ENCODE data around the gene DCANP1.

DCANP1 gene

DNA sequence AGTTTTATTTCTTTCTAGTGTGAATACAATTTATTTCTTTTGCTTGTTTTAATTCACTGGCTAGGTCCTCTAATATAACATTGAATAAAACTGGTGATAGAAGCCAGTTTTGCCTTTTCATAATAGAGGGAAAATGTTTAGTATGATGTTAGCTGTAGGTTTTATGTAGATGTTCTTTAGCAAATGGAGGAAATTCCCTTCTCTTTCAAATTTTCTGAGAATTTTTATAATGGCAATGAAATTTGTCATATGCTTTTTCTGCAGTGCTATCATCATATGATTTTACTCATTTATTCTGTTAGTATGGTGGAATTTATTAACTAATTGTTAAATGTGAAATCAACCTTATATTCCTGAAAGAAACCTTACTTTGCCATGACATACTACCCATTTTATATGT is 30.1 kb downstream of the DCANP1 start:
- peaks cover 7 to 13% of the 10 kb centered on the region in 2 donors for H3K27me3 Mint-ChIP-seq
- H3K4me3 Mint-ChIP-seq, result no peak overlapping the region
- H3K27ac Mint-ChIP-seq, result no peak overlapping the region
- H3K36me3 Mint-ChIP-seq, result peaks cover 0 to 7% of the 10 kb centered on the region in 2 donors
- no peak for ATAC-seq (replicated peaks)
- no peak for DNase-seq
- H3K9me3 Mint-ChIP-seq, result peaks cover 5 to 8% of the 10 kb centered on the region in 2 donors
- H3K4me1 Mint-ChIP-seq, result no peaks in the 10 kb centered on the region

DNA sequence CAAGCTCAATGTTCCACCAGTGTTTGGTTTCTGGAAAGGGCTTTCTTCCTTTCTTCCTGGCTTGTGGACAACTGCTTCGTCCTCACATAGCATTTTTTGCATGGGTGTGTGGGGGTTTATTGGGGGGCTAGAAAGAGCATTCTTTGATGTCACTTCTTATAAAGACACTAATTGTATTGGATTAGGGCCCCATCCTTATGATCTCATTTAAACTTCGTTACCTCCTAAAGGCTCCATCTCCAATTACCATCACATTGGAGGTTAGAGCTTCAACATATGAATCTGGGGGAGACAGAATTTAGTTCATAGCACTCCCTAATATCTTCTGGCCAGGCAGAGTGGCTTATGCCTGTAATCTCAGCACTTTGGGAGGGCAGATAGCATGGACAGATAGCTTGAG is 42.1 kb downstream of the DCANP1 start:
- no peaks in the 10 kb centered on the region for H3K27me3 Mint-ChIP-seq
- no peak overlapping the region for H3K4me3 Mint-ChIP-seq
- peaks cover 5 to 6% of the 10 kb centered on the region in 2 donors for H3K4me1 Mint-ChIP-seq
- H3K27ac Mint-ChIP-seq, result no peak overlapping the region
- no peak for ATAC-seq (replicated peaks)
- no peak for DNase-seq
- H3K36me3 Mint-ChIP-seq, result no peaks in the 10 kb centered on the region
- H3K9me3 Mint-ChIP-seq, result peaks cover 0 to 3% of the 10 kb centered on the region in 2 donors

DNA sequence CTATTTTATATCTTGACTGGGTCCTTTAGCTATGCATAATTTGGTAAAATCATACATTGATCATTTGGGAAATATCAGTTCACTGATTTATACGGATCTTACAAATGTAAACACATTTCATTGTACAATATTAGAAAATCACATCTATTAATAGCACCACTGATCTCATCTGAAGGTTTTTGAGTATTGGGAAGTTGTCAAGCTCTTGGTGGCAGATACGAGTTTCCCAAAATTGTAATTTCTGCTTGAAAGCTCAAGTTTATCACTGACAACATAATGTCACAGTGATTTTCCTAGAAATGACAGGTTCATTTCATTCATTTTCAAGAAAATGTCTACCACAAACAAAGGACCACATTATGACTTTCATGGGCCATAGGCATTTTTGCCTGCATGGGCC is 45.1 kb downstream of the DCANP1 start:
- H3K27ac Mint-ChIP-seq, result no peak overlapping the region
- no peaks in the 10 kb centered on the region for H3K36me3 Mint-ChIP-seq
- DNase-seq (no peak), ATAC-seq (replicated peaks) (no peak)
- peaks cover 19 to 28% of the 10 kb centered on the region in 2 donors for H3K4me1 Mint-ChIP-seq
- no peaks in the 10 kb centered on the region for H3K27me3 Mint-ChIP-seq
- H3K9me3 Mint-ChIP-seq, result peaks cover 0 to 1% of the 10 kb centered on the region in 2 donors
- no peak overlapping the region for H3K4me3 Mint-ChIP-seq

DNA sequence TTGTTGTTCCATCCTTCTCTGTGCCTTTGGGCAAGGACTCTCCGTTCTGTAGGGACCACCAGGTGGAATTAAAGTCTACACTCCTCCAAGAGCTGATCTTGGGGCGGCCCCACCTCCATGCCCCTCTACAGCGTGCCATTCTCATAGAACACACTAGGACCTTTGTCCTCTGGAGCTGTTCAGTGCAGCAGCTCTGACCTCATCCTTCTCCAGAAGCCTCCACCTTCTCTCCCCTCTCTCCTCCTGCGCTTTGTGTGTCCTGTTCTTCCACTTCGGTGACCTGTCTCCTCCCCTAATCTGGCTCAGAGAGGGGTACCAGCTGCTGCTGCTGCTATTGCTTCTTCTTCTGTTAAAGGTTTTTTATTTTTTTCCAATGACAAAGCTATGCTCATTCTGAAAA is 46.3 kb downstream of the DCANP1 start:
- Mint-ChIP-seq H3K36me3 (peaks cover 0 to 7% of the 10 kb centered on the region in 2 donors), H3K4me1 (peaks cover 27 to 39% of the 10 kb centered on the region in 2 donors), H3K27ac (no peak overlapping the region), H3K27me3 (no peaks in the 10 kb centered on the region), H3K4me3 (no peak overlapping the region), H3K9me3 (peaks cover 0 to 1% of the 10 kb centered on the region in 2 donors)
- DNase-seq, result no peak
- no peak for ATAC-seq (replicated peaks)

DNA sequence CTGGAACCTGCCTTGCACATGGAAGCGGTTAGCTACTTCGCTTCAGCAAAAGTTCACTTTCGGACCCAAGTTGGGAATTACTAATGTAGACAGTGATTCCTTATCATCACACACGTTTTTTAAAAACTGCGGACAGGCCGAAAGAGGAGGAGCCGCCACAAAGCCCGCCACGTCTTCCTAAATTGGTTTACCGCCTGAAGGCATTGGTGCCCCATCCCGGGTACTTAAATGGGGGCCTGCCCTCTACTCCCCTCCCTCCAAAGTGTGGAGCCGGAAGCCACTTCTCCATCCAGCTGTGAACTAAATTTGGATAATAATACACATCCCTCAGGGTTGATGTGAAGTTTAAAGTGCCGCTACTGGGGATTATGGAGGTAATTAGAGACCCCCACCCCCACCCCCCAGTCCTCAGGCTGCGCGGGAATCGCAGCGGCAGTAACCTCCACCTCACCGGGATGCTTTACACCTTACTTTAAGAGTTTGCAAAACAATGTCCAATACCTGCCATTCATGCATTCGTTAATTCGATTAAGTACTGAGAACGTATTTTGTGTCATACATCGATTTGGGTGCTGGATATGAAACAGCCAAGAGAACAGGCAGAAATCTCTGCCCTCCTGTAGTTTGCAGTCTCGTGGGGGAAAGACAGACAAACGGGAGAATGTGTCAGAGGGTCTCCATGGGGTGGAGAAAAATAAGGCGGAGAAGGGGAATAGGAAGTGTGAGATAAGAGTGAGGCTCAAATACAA is 47.2 kb downstream of the DCANP1 start:
- no peak for DNase-seq
- no peak for ATAC-seq (replicated peaks)
- peaks cover 34 to 48% of the 10 kb centered on the region in 2 donors for H3K4me1 Mint-ChIP-seq
- H3K27ac Mint-ChIP-seq, result peak overlapping the region; percentile 98
- H3K9me3 Mint-ChIP-seq, result peaks cover 0 to under 1% of the 10 kb centered on the region in 2 donors
- H3K27me3 Mint-ChIP-seq, result no peaks in the 10 kb centered on the region
- H3K36me3 Mint-ChIP-seq, result peaks cover 2 to 12% of the 10 kb centered on the region in 2 donors
- H3K4me3 Mint-ChIP-seq, result peak overlapping the region; percentile 90 to 98

DNA sequence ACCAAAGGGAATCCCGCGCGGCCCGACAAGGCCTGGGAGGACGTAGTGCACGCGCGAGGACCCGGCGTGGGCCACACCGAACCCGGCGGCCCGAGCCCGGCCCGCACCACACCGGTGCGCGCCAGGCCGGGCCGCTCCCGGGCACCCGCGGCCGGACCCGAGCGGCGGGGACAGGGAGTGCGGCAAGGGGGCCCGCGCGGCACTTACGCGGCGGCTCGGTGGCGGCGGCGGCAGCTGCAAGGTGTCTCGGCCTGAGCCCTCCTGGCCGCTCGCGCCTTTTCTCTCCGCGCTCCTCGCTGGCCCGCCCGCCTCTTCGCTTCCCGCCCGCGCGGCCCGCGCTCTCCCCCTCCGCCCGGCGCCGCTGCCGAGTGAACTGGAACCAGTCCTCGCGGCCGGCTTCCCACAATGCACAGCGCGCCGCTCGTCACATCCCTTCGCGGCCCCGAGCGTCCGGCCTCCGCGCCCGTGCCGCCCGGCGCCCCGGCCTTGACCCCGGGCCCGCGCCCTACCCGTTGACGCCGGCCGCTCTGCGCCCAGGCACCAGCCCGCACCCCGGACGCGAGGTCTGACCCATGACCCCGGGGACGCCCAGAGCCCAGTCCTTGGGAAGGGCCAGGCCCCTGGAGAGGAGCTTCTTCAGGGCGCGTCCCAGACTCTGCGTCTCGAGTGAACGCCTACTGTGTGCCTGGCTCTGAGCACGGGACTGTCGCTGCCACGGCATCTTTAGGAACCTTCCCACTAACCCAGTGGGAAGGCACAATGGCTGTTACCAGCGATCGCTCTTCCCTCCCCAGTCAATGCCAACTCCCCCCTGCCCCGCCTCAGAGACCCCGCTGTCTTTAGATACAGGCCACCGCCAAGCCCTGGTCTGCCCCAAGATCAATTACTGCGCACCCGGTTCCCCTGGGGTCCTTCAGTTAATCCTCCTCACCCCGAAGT is 48.0 kb downstream of the DCANP1 start, which contains the start of gene MACROH2A1:
MACROH2A1 (minus strand) TSS at position 377 of the 939 bp plus-strand sequence. CDS start 10,138 bp downstream, outside the sequence.
- Mint-ChIP-seq H3K4me1 (peaks cover 41 to 57% of the 10 kb centered on the region in 2 donors), H3K27me3 (no peaks in the 10 kb centered on the region), H3K27ac (peak within 1 kb of the TSS; percentile 98), H3K4me3 (peak within 1 kb of the TSS; percentile 92 to 98), H3K9me3 (no peaks in the 10 kb centered on the region), H3K36me3 (peaks cover 2 to 19% of the 10 kb centered on the region in 2 donors)
- ATAC-seq (replicated peaks) (peak; percentile 89 to 92), DNase-seq (peak; percentile 83)

DNA sequence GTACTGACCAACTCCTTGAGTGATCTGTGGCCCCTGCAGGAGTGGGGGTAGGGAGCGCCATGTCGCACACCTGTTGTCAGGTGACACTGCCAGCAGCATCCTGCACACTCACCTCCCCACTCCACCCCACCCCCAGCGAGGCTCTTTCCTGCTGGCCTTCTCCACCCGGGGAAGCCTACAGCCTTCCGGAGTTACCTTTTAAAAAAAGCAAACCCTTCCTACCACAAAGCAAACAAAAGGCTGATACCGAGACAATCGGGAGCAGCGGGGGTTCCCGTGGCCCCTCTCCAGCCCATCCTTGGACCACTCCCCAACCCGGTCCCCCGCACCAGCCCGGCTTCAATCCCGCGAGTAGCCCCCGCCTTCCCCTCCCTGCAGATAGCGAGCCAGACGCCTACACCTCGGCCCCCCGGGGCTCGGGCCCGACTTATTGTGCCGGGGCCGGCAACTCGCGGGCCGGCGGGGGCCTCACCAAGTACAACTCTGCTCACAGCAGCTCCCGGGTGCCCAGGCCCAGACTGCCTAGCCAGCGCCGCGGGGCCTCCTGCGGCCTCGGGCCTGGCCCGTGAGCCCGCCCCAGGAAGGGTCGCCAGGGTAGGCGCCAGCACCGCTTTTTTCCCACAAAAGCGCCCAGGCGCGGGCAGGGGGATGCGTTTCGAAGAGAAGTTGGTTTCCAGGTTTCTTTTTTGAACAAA is 48.8 kb downstream of the DCANP1 start:
- H3K27me3 Mint-ChIP-seq, result no peaks in the 10 kb centered on the region
- peak overlapping the region; percentile 88 for H3K27ac Mint-ChIP-seq
- peak overlapping the region; percentile 85 to 92 for H3K4me3 Mint-ChIP-seq
- ATAC-seq (replicated peaks) (peak; percentile 53 to 56), DNase-seq (peak; percentile 16)
- peaks cover 49 to 65% of the 10 kb centered on the region in 2 donors for H3K4me1 Mint-ChIP-seq
- H3K36me3 Mint-ChIP-seq, result peaks cover 2 to 21% of the 10 kb centered on the region in 2 donors
- H3K9me3 Mint-ChIP-seq, result no peaks in the 10 kb centered on the region

DNA sequence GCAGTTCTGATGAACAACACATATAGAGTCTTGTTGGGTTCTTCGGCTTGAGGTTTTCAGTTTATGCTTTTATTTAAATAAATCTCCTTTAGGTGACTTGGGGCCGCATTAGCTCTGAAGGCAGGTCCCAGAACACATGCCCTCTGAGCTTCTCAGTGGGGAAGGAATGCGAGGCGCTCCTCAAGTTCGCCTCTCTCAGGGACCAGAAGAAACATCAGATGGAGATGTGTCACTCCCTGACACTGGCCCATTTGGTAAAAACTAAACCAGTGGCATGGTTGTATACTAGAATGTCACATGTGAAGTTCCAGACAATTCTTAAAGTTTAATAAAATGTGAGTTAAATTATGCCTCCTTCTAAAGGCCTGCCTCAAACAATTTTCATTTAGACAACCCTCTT is 50.1 kb downstream of the DCANP1 start:
- Mint-ChIP-seq H3K4me3 (peak overlapping the region; percentile 26 to 29), H3K4me1 (peaks cover 58 to 77% of the 10 kb centered on the region in 2 donors), H3K27ac (no peak overlapping the region), H3K9me3 (peaks cover 0 to 3% of the 10 kb centered on the region in 2 donors), H3K27me3 (no peaks in the 10 kb centered on the region), H3K36me3 (peaks cover 13 to 33% of the 10 kb centered on the region in 2 donors)
- DNase-seq, result no peak
- no peak for ATAC-seq (replicated peaks)

DNA sequence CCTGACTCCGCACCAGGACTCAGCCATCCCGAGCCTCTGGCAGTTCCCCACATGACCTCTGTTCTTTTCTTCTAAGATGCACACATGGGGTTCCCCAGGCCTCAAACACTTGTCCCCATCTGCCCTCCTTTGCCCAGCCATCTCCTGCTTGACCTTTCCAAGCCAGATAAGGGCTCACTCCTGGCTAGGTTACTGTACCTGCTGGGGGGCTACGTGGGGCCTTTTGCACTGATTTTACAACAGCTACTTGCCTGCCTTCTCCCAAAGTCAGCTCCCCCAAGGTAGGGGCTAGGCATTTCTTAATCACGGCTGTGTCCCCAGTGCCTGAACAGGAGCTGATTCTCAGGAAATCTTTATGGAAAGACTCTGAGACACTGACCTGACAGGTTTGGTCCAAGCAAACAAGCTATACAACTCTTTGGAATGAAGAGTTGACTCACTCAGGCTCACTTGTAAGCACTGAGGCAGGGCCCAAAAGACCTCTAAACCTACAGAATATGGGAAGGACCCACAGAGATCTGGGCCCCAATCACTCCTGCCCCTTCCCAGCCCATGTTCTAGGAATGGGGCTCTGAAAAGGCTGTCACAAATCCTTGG is 50.6 kb downstream of the DCANP1 start:
- H3K9me3 Mint-ChIP-seq, result peaks cover 0 to 3% of the 10 kb centered on the region in 2 donors
- H3K4me1 Mint-ChIP-seq, result peaks cover 63 to 82% of the 10 kb centered on the region in 2 donors
- H3K36me3 Mint-ChIP-seq, result peaks cover 18 to 38% of the 10 kb centered on the region in 2 donors
- peak overlapping the region; percentile 5 for H3K27ac Mint-ChIP-seq
- DNase-seq (no peak), ATAC-seq (replicated peaks) (no peak)
- peak overlapping the region; percentile 41 to 53 for H3K4me3 Mint-ChIP-seq
- H3K27me3 Mint-ChIP-seq, result no peaks in the 10 kb centered on the region

DNA sequence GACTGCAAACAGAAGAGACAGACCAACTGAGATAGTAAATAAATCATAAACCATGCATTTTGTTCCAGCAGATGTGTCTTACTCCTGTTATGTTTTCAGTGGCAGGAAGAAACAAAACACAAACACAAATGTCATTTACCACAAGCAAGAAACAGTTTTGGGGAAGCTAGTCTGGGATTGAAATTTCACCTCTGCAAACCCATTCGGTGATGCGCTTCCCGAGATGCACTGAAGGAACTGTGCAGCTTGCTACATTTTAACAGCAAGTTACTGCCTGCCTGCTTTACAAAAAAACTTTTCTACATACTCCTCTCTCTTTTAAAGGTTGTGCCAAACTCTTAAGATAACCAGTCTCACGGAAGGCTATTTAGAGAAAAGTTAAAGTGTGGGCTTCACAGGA is 51.3 kb downstream of the DCANP1 start:
- peaks cover 20 to 42% of the 10 kb centered on the region in 2 donors for H3K36me3 Mint-ChIP-seq
- H3K9me3 Mint-ChIP-seq, result peaks cover 0 to 3% of the 10 kb centered on the region in 2 donors
- H3K4me1 Mint-ChIP-seq, result peaks cover 67 to 86% of the 10 kb centered on the region in 2 donors
- no peaks in the 10 kb centered on the region for H3K27me3 Mint-ChIP-seq
- ATAC-seq (replicated peaks) (no peak), DNase-seq (no peak)
- H3K27ac Mint-ChIP-seq, result no peak overlapping the region
- peak overlapping the region in 1 of 2 donors; percentile 41 for H3K4me3 Mint-ChIP-seq

DNA sequence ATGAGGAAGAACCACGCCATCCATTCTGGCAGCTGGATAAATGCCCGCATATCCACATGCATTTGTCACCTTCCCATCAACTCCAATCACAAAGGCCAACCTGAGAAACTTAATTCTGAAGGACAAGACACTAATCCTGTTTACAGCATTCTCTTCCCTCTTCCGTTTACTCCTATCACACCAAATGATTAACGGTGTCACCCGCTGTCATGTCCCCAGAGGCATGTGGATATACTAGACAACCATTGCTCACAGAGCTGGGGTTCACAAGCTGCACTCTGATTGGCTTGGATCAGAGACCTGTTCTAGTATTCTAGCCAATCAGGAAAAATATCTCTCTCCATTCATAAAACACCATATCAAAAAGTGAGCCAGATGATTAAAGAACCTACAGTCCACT is 51.7 kb downstream of the DCANP1 start:
- H3K4me3 Mint-ChIP-seq, result no peak overlapping the region
- H3K27me3 Mint-ChIP-seq, result no peaks in the 10 kb centered on the region
- peaks cover 20 to 43% of the 10 kb centered on the region in 2 donors for H3K36me3 Mint-ChIP-seq
- ATAC-seq (replicated peaks) (no peak), DNase-seq (no peak)
- H3K27ac Mint-ChIP-seq, result peak overlapping the region; percentile 2
- peaks cover 68 to 85% of the 10 kb centered on the region in 2 donors for H3K4me1 Mint-ChIP-seq
- H3K9me3 Mint-ChIP-seq, result peaks cover 0 to 3% of the 10 kb centered on the region in 2 donors
